ENCODE data around the gene CYCS.
A peak's percentile ranks its signal among the peaks of the same experiment; 100 is the strongest.

CYCS gene

GRCh38 chr7:25075459-25075858, 49.6 kb downstream of the CYCS start:
- Histone ChIP-seq H3K27ac (ENCODE audit: low read length, poor library complexity, severe bottlenecking) (no peak overlapping the region), H2BK120ac (ENCODE audit: low read depth, low read length) (no peak overlapping the region), H4K91ac (ENCODE audit: low read length) (no peak overlapping the region), H2BK15ac (ENCODE audit: low read depth, poor library complexity, severe bottlenecking) (no peak overlapping the region), H3K36me3 (ENCODE audit: control insufficient read depth in 1 of 2, insufficient read depth in 2 of 2, low read depth in 1 of 2, low read length in 2 of 2) (no peaks in the 10 kb centered on the region), H3K27me3 (ENCODE audit: control insufficient read depth in 1 of 2, insufficient read depth in 1 of 2, low read length in 2 of 2) (no peaks in the 10 kb centered on the region), H2AK5ac (ENCODE audit: low read length, severe bottlenecking) (no peak overlapping the region), H3K23ac (ENCODE audit: low read length in 2 of 2) (no peak overlapping the region), H3K4me1 (ENCODE audit: control insufficient read depth, insufficient read depth, low read depth, low read length) (peaks cover 1% of the 10 kb centered on the region), H3K18ac (ENCODE audit: low read depth in 1 of 2, low read length in 2 of 2) (no peak overlapping the region), H2BK12ac (ENCODE audit: low read length in 2 of 2) (no peak overlapping the region), H3K79me1 (replicated peaks; ENCODE audit: low read length, poor library complexity, severe bottlenecking) (no peaks in the 10 kb centered on the region), H4K8ac (ENCODE audit: low read length) (no peak overlapping the region), H3K14ac (ENCODE audit: low read length in 2 of 2) (no peak overlapping the region), H3K4me3 (ENCODE audit: insufficient read depth in 1 of 2, low read depth in 1 of 2, low read length in 2 of 2) (no peak overlapping the region), H2AFZ (ENCODE audit: low read depth, low read length) (no peak overlapping the region), H3K9ac (ENCODE audit: low read length) (no peak overlapping the region), H3K9me3 (ENCODE audit: control insufficient read depth, low read length) (no peaks in the 10 kb centered on the region), H3K4ac (ENCODE audit: low read depth in 1 of 2, low read length in 2 of 2) (no peak overlapping the region), H2BK5ac (ENCODE audit: low read depth, low read length, poor library complexity, severe bottlenecking) (no peak overlapping the region), H3K4me2 (ENCODE audit: low read length, poor library complexity, severe bottlenecking) (no peak overlapping the region)
- WGBS: 81% methylated on average over 8 of the region's 8 CpGs
- no peak for DNase-seq

DNA sequence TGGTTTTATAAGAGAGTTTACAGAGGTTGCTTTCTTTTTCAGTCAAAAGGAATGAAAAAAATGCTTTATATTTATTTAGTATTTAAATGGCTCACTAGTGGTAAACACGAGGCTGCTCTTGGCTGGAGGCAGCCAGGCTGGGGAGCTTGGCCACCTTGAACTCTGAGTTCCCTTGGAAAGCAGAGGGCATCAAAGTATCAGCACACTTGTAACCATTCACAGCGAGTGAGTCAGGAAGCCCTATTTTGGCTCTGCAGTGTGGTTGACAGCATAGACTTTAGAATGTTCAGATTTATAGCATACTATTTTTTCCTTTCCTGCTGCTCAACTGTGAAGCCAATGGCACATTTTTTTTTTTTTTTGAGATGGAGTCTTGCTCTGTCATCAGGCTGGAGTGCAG, 51.6 kb downstream of the CYCS start:
- H3K4me1 ChIP-seq (ENCODE audit: control insufficient read depth, insufficient read depth, low read depth, low read length): no peaks in the 10 kb centered on the region
- no peak overlapping the region for H3K27ac ChIP-seq (ENCODE audit: low read length, poor library complexity, severe bottlenecking)
- H4K91ac ChIP-seq (ENCODE audit: low read length): no peak overlapping the region
- no peak overlapping the region for H3K23ac ChIP-seq (ENCODE audit: low read length in 2 of 2)
- no peak overlapping the region for H2BK5ac ChIP-seq (ENCODE audit: low read depth, low read length, poor library complexity, severe bottlenecking)
- no peak overlapping the region for H2BK15ac ChIP-seq (ENCODE audit: low read depth, poor library complexity, severe bottlenecking)
- H2AK5ac ChIP-seq (ENCODE audit: low read length, severe bottlenecking): no peak overlapping the region
- H2BK12ac ChIP-seq (ENCODE audit: low read length in 2 of 2): no peak overlapping the region
- WGBS: 47% methylated on average over 1 of the region's 2 CpGs
- H3K27me3 ChIP-seq (ENCODE audit: control insufficient read depth in 1 of 2, insufficient read depth in 1 of 2, low read length in 2 of 2): no peaks in the 10 kb centered on the region
- no peak overlapping the region for H3K4me3 ChIP-seq (ENCODE audit: insufficient read depth in 1 of 2, low read depth in 1 of 2, low read length in 2 of 2)
- peak; percentile 70 for DNase-seq
- no peak overlapping the region for H4K8ac ChIP-seq (ENCODE audit: low read length)
- no peaks in the 10 kb centered on the region for H3K79me1 ChIP-seq (replicated peaks; ENCODE audit: low read length, poor library complexity, severe bottlenecking)
- no peak overlapping the region for H3K14ac ChIP-seq (ENCODE audit: low read length in 2 of 2)
- no peak overlapping the region for H2AFZ ChIP-seq (ENCODE audit: low read depth, low read length)
- H3K4me2 ChIP-seq (ENCODE audit: low read length, poor library complexity, severe bottlenecking): no peak overlapping the region
- H2BK120ac ChIP-seq (ENCODE audit: low read depth, low read length): no peak overlapping the region
- H3K9me3 ChIP-seq (ENCODE audit: control insufficient read depth, low read length): no peaks in the 10 kb centered on the region
- H3K18ac ChIP-seq (ENCODE audit: low read depth in 1 of 2, low read length in 2 of 2): no peak overlapping the region
- H3K36me3 ChIP-seq (ENCODE audit: control insufficient read depth in 1 of 2, insufficient read depth in 2 of 2, low read depth in 1 of 2, low read length in 2 of 2): no peaks in the 10 kb centered on the region
- no peak overlapping the region for H3K4ac ChIP-seq (ENCODE audit: low read depth in 1 of 2, low read length in 2 of 2)
- peak overlapping the region; percentile 39 for H3K9ac ChIP-seq (ENCODE audit: low read length)

Measured in mesenchymal stem cell (in vitro differentiated cells and primary cell).